Smooth muscle cell (in vitro differentiated cells): ENCODE results near the gene PRSS21. TPM values are rescaled to one million over a fixed set of nuclear protein-coding genes. Genes with fewer than 3 reads are reported as not detected.

Experiments
- DNase-seq: peaks from one replicate; lab custom pipeline; 2025; ENCODE audit not compliant: unreplicated experiment; lab: John Stamatoyannopoulos, UW
- H2AFZ ChIP-seq: fragments of 200-600 bp; sonication (generic); 2 replicates; pipeline ENCODE4 v1.6.0; 2016; ENCODE audit warnings: antibody characterized with exemption, low read depth, mild to moderate bottlenecking
- H3F3A ChIP-seq: fragments of 200-600 bp; sonication (generic); 2 replicates; pipeline ENCODE4 v1.6.0; 2017; ENCODE audit warnings: antibody characterized with exemption, low read depth
- H3K27ac ChIP-seq: fragments of 200-600 bp; sonication (generic); 2 replicates; pipeline ENCODE4 v1.5.1; 2016; ENCODE audit warnings: low read depth, mild to moderate bottlenecking
- H3K27me3 ChIP-seq: fragments of 200-600 bp; sonication (generic); 2 replicates; pipeline ENCODE4 v1.6.1; 2016; ENCODE audit warnings: low read depth, mild to moderate bottlenecking
- H3K36me3 ChIP-seq: fragments of 200-600 bp; sonication (generic); 2 replicates; pipeline ENCODE4 v1.5.1; 2016; ENCODE audit warnings: low read depth
- H3K4me1 ChIP-seq: fragments of 200-600 bp; sonication (generic); 2 replicates; pipeline ENCODE4 v1.5.1; 2016; ENCODE audit warnings: low read depth
- H3K4me2 ChIP-seq: fragments of 200-600 bp; sonication (generic); 2 replicates; pipeline ENCODE4 v1.6.0; 2016; ENCODE audit warnings: mild to moderate bottlenecking
- H3K4me3 ChIP-seq: fragments of 200-600 bp; sonication (generic); 2 replicates; pipeline ENCODE4 v1.5.1; 2016; ENCODE audit warnings: mild to moderate bottlenecking
- H3K79me2 ChIP-seq: fragments of 200-600 bp; sonication (generic); 2 replicates; pipeline ENCODE4 v1.6.0; 2016; ENCODE audit warnings: low read depth, mild to moderate bottlenecking
- H3K9ac ChIP-seq: fragments of 200-600 bp; sonication (generic); 2 replicates; pipeline ENCODE4 v1.6.0; 2016; ENCODE audit warnings: low read depth
- H3K9me3 ChIP-seq: fragments of 200-600 bp; sonication (generic); replicated peaks from 2 replicates; pipeline ENCODE4 v1.5.1; 2016; ENCODE audit warnings: low read depth
- H4K20me1 ChIP-seq: fragments of 200-600 bp; sonication (generic); 2 replicates; pipeline ENCODE4 v1.6.0; 2016; ENCODE audit warnings: low read depth
- CTCF ChIP-seq: fragments of 200-600 bp; sonication (generic); IDR thresholded peaks from 2 replicates; pipeline ENCODE4 v1.5.1; 2017; ENCODE audit warnings: borderline replicate concordance, mild to moderate bottlenecking, antibody characterized with exemption; ENCODE audit not compliant: insufficient read depth, poor library complexity, severe bottlenecking
- WGBS: methylation state at CpG from one replicate; pipeline ENCODE4 v1.1.7; 2016; ENCODE audit warnings: low lambda C conversion rate; 5-methylcytosine and 5-hydroxymethylcytosine counted together
- polyA plus RNA-seq: library from polyadenylated mRNA; unstranded; fragments of >200 nt; fragmentation: Nextera tagmentation; extraction: Ambion mirVana; gene quantifications from 2 replicates; pipeline ENCODE4 v1.2.1, GENCODE V29; 2016
- total RNA-seq: library from RNA; depleted of rRNA; stranded (reverse); fragments of >200 nt; gene quantifications from 2 replicates; pipeline ENCODE4 v1.2.3, GENCODE V29; 2014

The PRSS21 gene
- total and polyA plus RNA-seq, 2 experiments from 2014 or later = not detected

GRCh38 chr16:2798723-2799204 is 18.3 kb upstream of the PRSS21 start:
- Histone ChIP-seq H3K27me3 (no peaks in the 10 kb centered on the region), H3K27ac (no peak overlapping the region), H3F3A (peaks cover 4% of the 10 kb centered on the region), H3K79me2 (no peaks in the 10 kb centered on the region), H3K4me3 (no peak overlapping the region), H3K4me2 (no peak overlapping the region), H2AFZ (no peak overlapping the region), H3K9ac (no peak overlapping the region), H4K20me1 (no peaks in the 10 kb centered on the region), H3K36me3 (no peaks in the 10 kb centered on the region), H3K4me1 (no peaks in the 10 kb centered on the region), H3K9me3 (no peaks in the 10 kb centered on the region)
- WGBS = 95% methylated on average over 26 of the region's 39 CpGs
- no peak for DNase-seq
- no peak for TF ChIP-seq CTCF

GRCh38 chr16:2799205-2799858 is 17.7 kb upstream of the PRSS21 start:
- no peak for DNase-seq
- no peak for TF ChIP-seq CTCF
- WGBS = 86% methylated on average over 20 of the region's 21 CpGs
- H3K36me3 ChIP-seq = no peaks in the 10 kb centered on the region
- H3K4me1 ChIP-seq = no peaks in the 10 kb centered on the region
- no peak overlapping the region for H3K9ac ChIP-seq
- H3K27me3 ChIP-seq = no peaks in the 10 kb centered on the region
- no peak overlapping the region for H3K4me2 ChIP-seq
- H3K9me3 ChIP-seq = no peaks in the 10 kb centered on the region
- H4K20me1 ChIP-seq = no peaks in the 10 kb centered on the region
- H3K79me2 ChIP-seq = no peaks in the 10 kb centered on the region
- H3K4me3 ChIP-seq = no peak overlapping the region
- no peak overlapping the region for H3K27ac ChIP-seq
- H2AFZ ChIP-seq = no peak overlapping the region
- H3F3A ChIP-seq = peaks cover 4% of the 10 kb centered on the region

- Histone ChIP-seq H2AFZ (no peak overlapping the region), H3K9me3 (no peaks in the 10 kb centered on the region), H3K4me1 (no peaks in the 10 kb centered on the region), H3K36me3 (no peaks in the 10 kb centered on the region), H3K4me2 (no peak overlapping the region), H3K4me3 (no peak overlapping the region), H3K27me3 (no peaks in the 10 kb centered on the region), H4K20me1 (no peaks in the 10 kb centered on the region), H3F3A (peaks cover 4% of the 10 kb centered on the region), H3K79me2 (no peaks in the 10 kb centered on the region), H3K9ac (no peak overlapping the region), H3K27ac (no peak overlapping the region)
- TF ChIP-seq CTCF = no peak
- no peak for DNase-seq
- WGBS = 64% methylated on average over 1 of the region's 1 CpG
Observed at GRCh38 chr16:2799859-2800226, 17.2 kb upstream of the PRSS21 start.
